MM.1S (cell line): ENCODE data around the gene TTLL11.

Experiments used
- DNase-seq: peaks from one replicate; pipeline ENCODE4 v3.0.0-alpha.2; 2015
- H2AFZ ChIP-seq: fragments of 300-600 bp; sonication (generic); 2 replicates; pipeline ENCODE4 v1.6.0; 2016; ENCODE audit warnings: antibody characterized with exemption, low read length
- H3F3A ChIP-seq: fragments of 300-600 bp; sonication (generic); 2 replicates; pipeline ENCODE4 v1.6.1; 2016; ENCODE audit warnings: mild to moderate bottlenecking, antibody characterized with exemption, low read length, moderate library complexity, mixed read lengths; ENCODE audit not compliant: insufficient read depth
- H3K27ac ChIP-seq: fragments of 300-600 bp; sonication (generic); 2 replicates; pipeline ENCODE4 v1.5.1; 2016; ENCODE audit warnings: mild to moderate bottlenecking, low read length
- H3K27me3 ChIP-seq: fragments of 300-600 bp; sonication (generic); replicated peaks from 2 replicates; pipeline ENCODE4 v1.6.0; 2016; ENCODE audit warnings: low read length; ENCODE audit not compliant: insufficient read depth
- H3K36me3 ChIP-seq: fragments of 300-600 bp; sonication (generic); replicated peaks from 2 replicates; pipeline ENCODE4 v1.6.1; 2016; ENCODE audit warnings: mild to moderate bottlenecking, low read length, mixed read lengths; ENCODE audit not compliant: insufficient read depth
- H3K4me1 ChIP-seq: fragments of 300-600 bp; sonication (generic); 2 replicates; pipeline ENCODE4 v1.6.1; 2016; ENCODE audit warnings: low read length, mixed read lengths
- H3K4me2 ChIP-seq: fragments of 300-600 bp; sonication (generic); 2 replicates; pipeline ENCODE4 v1.6.0; 2016; ENCODE audit warnings: low read depth, low read length
- H3K4me3 ChIP-seq: fragments of 300-600 bp; sonication (generic); 2 replicates; pipeline ENCODE4 v1.5.1; 2016; ENCODE audit warnings: low read length, mixed read lengths
- H3K79me2 ChIP-seq: fragments of 300-600 bp; sonication (generic); 2 replicates; pipeline ENCODE4 v1.6.1; 2016; ENCODE audit warnings: mixed run types, low read length, mixed read lengths
- H3K9ac ChIP-seq: fragments of 300-600 bp; sonication (generic); 2 replicates; pipeline ENCODE4 v1.6.1; 2016; ENCODE audit warnings: low read length, mixed read lengths
- H3K9me2 ChIP-seq: fragments of 300-600 bp; sonication (generic); replicated peaks from 2 replicates; pipeline ENCODE4 v1.6.1; 2016; ENCODE audit warnings: mild to moderate bottlenecking, low read length, mixed read lengths; ENCODE audit not compliant: insufficient read depth
- H3K9me3 ChIP-seq: fragments of 300-600 bp; sonication (generic); replicated peaks from 2 replicates; pipeline ENCODE4 v1.6.1; 2016; ENCODE audit warnings: mild to moderate bottlenecking, low read length, mixed read lengths; ENCODE audit not compliant: insufficient read depth
- H4K20me1 ChIP-seq: fragments of 300-600 bp; sonication (generic); 2 replicates; pipeline ENCODE4 v1.6.1; 2016; ENCODE audit warnings: mild to moderate bottlenecking, low read length, moderate library complexity, mixed read lengths; ENCODE audit not compliant: insufficient read depth
- CTCF ChIP-seq: fragments of 300-600 bp; sonication (generic); IDR thresholded peaks from 2 replicates; pipeline ENCODE4 v1.5.1; 2016; ENCODE audit warnings: antibody characterized with exemption, low read length, mixed read lengths
- EZH2 ChIP-seq: fragments of 300-600 bp; sonication (generic); optimal IDR thresholded peaks from 2 replicates; pipeline ENCODE3; 2017; ENCODE audit warnings: low read depth, mild to moderate bottlenecking, antibody characterized with exemption, low read length, mixed read lengths
- EZH2phosphoT487 ChIP-seq: fragments of 300-600 bp; sonication (generic); IDR thresholded peaks from 2 replicates; pipeline ENCODE4 v1.6.1; 2018; ENCODE audit warnings: antibody characterized with exemption, low read length

The TTLL11 gene

DNA sequence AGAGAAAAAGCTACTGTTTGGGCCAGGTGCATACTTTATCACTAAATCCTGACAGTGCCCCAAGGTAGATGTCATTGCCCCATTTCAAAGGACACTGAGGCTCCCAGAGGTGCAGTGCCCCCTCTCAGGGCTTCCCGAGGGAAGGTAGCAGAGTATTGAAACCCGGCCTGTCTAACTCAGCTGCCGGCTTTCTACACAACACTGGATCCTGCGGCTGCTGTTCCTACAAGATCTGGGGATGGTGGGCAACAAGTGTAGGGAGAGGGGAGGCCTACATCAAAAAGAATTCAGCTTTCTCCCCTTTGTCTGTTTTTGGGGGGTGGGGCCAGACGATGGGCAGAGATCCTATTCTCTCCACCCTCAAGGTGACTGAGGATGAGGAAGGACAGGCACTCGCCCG is 240.9 kb downstream of the TTLL11 start:
- Histone ChIP-seq H2AFZ (no peak overlapping the region), H3K9me3 (no peaks in the 10 kb centered on the region), H3K27me3 (no peaks in the 10 kb centered on the region), H3K4me1 (no peaks in the 10 kb centered on the region), H4K20me1 (no peaks in the 10 kb centered on the region), H3K79me2 (no peaks in the 10 kb centered on the region), H3K36me3 (no peaks in the 10 kb centered on the region), H3F3A (no peaks in the 10 kb centered on the region), H3K4me2 (no peak overlapping the region), H3K27ac (no peak overlapping the region), H3K4me3 (no peak overlapping the region), H3K9ac (no peak overlapping the region), H3K9me2 (no peaks in the 10 kb centered on the region)
- DNase-seq, result no peak
- no peak for TF ChIP-seq EZH2
- TF ChIP-seq CTCF, result no peak
- no peak for TF ChIP-seq EZH2phosphoT487

GRCh38 chr9:121851641-121852091 is 241.4 kb downstream of the TTLL11 start:
- no peak for DNase-seq

GRCh38 chr9:121850366-121850765 is 242.7 kb downstream of the TTLL11 start:
- DNase-seq, result no peak
- Histone ChIP-seq H3K4me1 (no peaks in the 10 kb centered on the region), H3K27me3 (no peaks in the 10 kb centered on the region), H3K36me3 (no peaks in the 10 kb centered on the region), H2AFZ (no peak overlapping the region), H4K20me1 (no peaks in the 10 kb centered on the region), H3K9ac (no peak overlapping the region), H3K27ac (no peak overlapping the region), H3K79me2 (no peaks in the 10 kb centered on the region), H3F3A (no peaks in the 10 kb centered on the region), H3K9me2 (no peaks in the 10 kb centered on the region), H3K9me3 (no peaks in the 10 kb centered on the region), H3K4me2 (no peak overlapping the region), H3K4me3 (no peak overlapping the region)
- no peak for TF ChIP-seq EZH2phosphoT487
- TF ChIP-seq CTCF, result no peak
- TF ChIP-seq EZH2, result no peak

More at GRCh38 chr9:121851641-121852091, 241.4 kb downstream of the TTLL11 start:
- no peak overlapping the region for H3K4me3 ChIP-seq
- no peak overlapping the region for H2AFZ ChIP-seq
- no peaks in the 10 kb centered on the region for H3K9me2 ChIP-seq
- no peak for TF ChIP-seq EZH2
- no peak for TF ChIP-seq EZH2phosphoT487
- no peak for TF ChIP-seq CTCF
- no peaks in the 10 kb centered on the region for H3K9me3 ChIP-seq
- no peak overlapping the region for H3K27ac ChIP-seq
- no peak overlapping the region for H3K4me2 ChIP-seq
- no peaks in the 10 kb centered on the region for H3K79me2 ChIP-seq
- no peaks in the 10 kb centered on the region for H3F3A ChIP-seq
- H3K36me3 ChIP-seq, result no peaks in the 10 kb centered on the region
- H4K20me1 ChIP-seq, result no peaks in the 10 kb centered on the region
- no peaks in the 10 kb centered on the region for H3K27me3 ChIP-seq
- H3K4me1 ChIP-seq, result no peaks in the 10 kb centered on the region
- no peak overlapping the region for H3K9ac ChIP-seq
